Liver (tissue), 9 donors: ENCODE results near the gene ALAS1. TPM values are rescaled to one million over a fixed set of nuclear protein-coding genes. Genes with fewer than 3 reads are reported as not detected.

Experiments
- DNase-seq: peaks from one replicate; pipeline ENCODE4 v3.0.0-alpha.2; 2017; ENCODE audit warnings: low spot score
- H3K27ac ChIP-seq, 2 donors: one replicate each; pipeline ENCODE4 v1.7.0; 2013; ENCODE audit warnings: inconsistent platforms in 2 of 2, low read length in 2 of 2, control low read depth in 1 of 2, low read depth in 1 of 2, mild to moderate bottlenecking in 1 of 2
- H3K27me3 ChIP-seq, 4 donors: one replicate each; pipeline versions ENCODE4 v1.6.1 to v1.7.0; 2013; ENCODE audit warnings: low read length in 3 of 4, inconsistent platforms in 1 of 4, mild to moderate bottlenecking in 1 of 4, moderate library complexity in 1 of 4; ENCODE audit not compliant: control insufficient read depth in 4 of 4, insufficient read depth in 4 of 4
- H3K36me3 ChIP-seq, 4 donors: one replicate each; pipeline versions ENCODE4 v1.6.1 to v1.7.0; 2013; ENCODE audit warnings: low read length in 3 of 4, mild to moderate bottlenecking in 3 of 4, low read depth in 1 of 4, moderate library complexity in 1 of 4; ENCODE audit not compliant: control insufficient read depth in 4 of 4, insufficient read depth in 3 of 4
- H3K4me1 ChIP-seq, 4 donors: one replicate each; pipeline versions ENCODE4 v1.6.1 to v1.7.0; 2013; ENCODE audit warnings: low read length in 3 of 4, mild to moderate bottlenecking in 3 of 4, moderate library complexity in 1 of 4; ENCODE audit not compliant: control insufficient read depth in 4 of 4, insufficient read depth in 4 of 4
- H3K4me3 ChIP-seq, 3 donors: one replicate each; pipeline versions ENCODE4 v1.6.1 to v1.7.0; 2013; ENCODE audit warnings: low read length in 3 of 3, control low read depth in 1 of 3, low read depth in 1 of 3, mild to moderate bottlenecking in 1 of 3
- H3K9ac ChIP-seq, 2 donors: one replicate each; pipeline ENCODE4 v1.7.0; 2013; ENCODE audit warnings: low read length in 2 of 2, mild to moderate bottlenecking in 2 of 2, moderate library complexity in 2 of 2, control low read depth in 1 of 2, low read depth in 1 of 2
- H3K9me3 ChIP-seq, 4 donors: one replicate each; pipeline versions ENCODE4 v1.6.1 to v1.7.0; 2013; ENCODE audit warnings: low read length in 3 of 4; ENCODE audit not compliant: control insufficient read depth in 4 of 4
- EGR1 ChIP-seq, 2 donors: IDR thresholded peaks; 2 replicates each; pipeline ENCODE4 v1.6.1; 2016 to 2018; ENCODE audit warnings: antibody characterized with exemption in 2 of 2, low read depth in 2 of 2
- FOXA1 ChIP-seq: IDR thresholded peaks from 2 replicates; pipeline ENCODE4 v1.6.1; 2016; ENCODE audit warnings: antibody characterized with exemption
- FOXA2 ChIP-seq: IDR thresholded peaks from 2 replicates; pipeline ENCODE4 v1.6.1; 2016; ENCODE audit warnings: antibody characterized with exemption
- GABPA ChIP-seq, 2 donors: IDR thresholded peaks in 1 of 2; conservative IDR thresholded peaks in 1 of 2; 2 replicates each; pipeline ENCODE4 v1.6.1; 2016; ENCODE audit warnings: antibody characterized with exemption in 2 of 2, mild to moderate bottlenecking in 1 of 2, moderate library complexity in 1 of 2
- HNF4A ChIP-seq, 2 donors: conservative IDR thresholded peaks; 2 replicates each; pipeline ENCODE4 v1.6.1; 2016; ENCODE audit warnings: antibody characterized with exemption in 2 of 2, mild to moderate bottlenecking in 2 of 2
- HNF4G ChIP-seq: IDR thresholded peaks from 2 replicates; pipeline ENCODE4 v1.6.1; 2016; ENCODE audit warnings: antibody characterized with exemption
- JUND ChIP-seq, 2 donors: IDR thresholded peaks; 2 replicates each; pipeline ENCODE4 v1.6.1; 2016; ENCODE audit warnings: antibody characterized with exemption in 2 of 2
- RAD21 ChIP-seq, 2 donors: IDR thresholded peaks; 2 replicates each; pipeline ENCODE4 v1.6.1; 2016; ENCODE audit warnings: antibody characterized with exemption in 2 of 2, mild to moderate bottlenecking in 2 of 2
- RXRA ChIP-seq, 2 donors: IDR thresholded peaks; 2 replicates each; pipeline ENCODE4 v1.6.1; 2017 to 2018; ENCODE audit warnings: antibody characterized with exemption in 2 of 2, mild to moderate bottlenecking in 1 of 2
- SP1 ChIP-seq: IDR thresholded peaks from 2 replicates; pipeline ENCODE4 v1.6.1; 2018; ENCODE audit warnings: antibody characterized with exemption, mild to moderate bottlenecking
- TAF1 ChIP-seq: conservative IDR thresholded peaks from 2 replicates; pipeline ENCODE4 v1.6.1; 2016; ENCODE audit warnings: antibody characterized with exemption, mild to moderate bottlenecking
- YY1 ChIP-seq: IDR thresholded peaks from 2 replicates; pipeline ENCODE4 v1.6.1; 2016; ENCODE audit warnings: antibody characterized with exemption, mild to moderate bottlenecking
- WGBS: extraction: QIAGEN DNeasy Blood & Tissue Kit; methylation state at CpG from one replicate; pipeline ENCODE4 v1.1.7; 2013; 5-methylcytosine and 5-hydroxymethylcytosine counted together
- polyA plus RNA-seq, 2 donors: library from polyadenylated mRNA; stranded (reverse) in 1 of 2; unstranded in 1 of 2; fragments of 200-250 nt in 1 of 2; fragments of >200 nt in 1 of 2; fragmentation: Nextera tagmentation in 1 of 2; extraction: Ambion mirVana in 1 of 2; gene quantifications; one replicate each; pipeline versions ENCODE4 v1.2.1 to v1.2.3, GENCODE V29; 2013 to 2015
- total RNA-seq, 2 donors: library from RNA; depleted of rRNA; stranded (reverse); fragments of >200 nt; gene quantifications; one replicate each; pipeline ENCODE4 v1.2.3, GENCODE V29; 2014
- TF ChIP-seq, protein P1 (sequence below): IDR thresholded peaks from 2 replicates; pipeline ENCODE4 v1.6.1; 2016; ENCODE audit warnings: antibody characterized with exemption
- TF ChIP-seq, protein P2 (sequence below): IDR thresholded peaks from 2 replicates; pipeline ENCODE4 v1.6.1; 2016; ENCODE audit warnings: antibody characterized with exemption, mild to moderate bottlenecking
- TF ChIP-seq, protein P3 (sequence below): IDR thresholded peaks from 2 replicates; pipeline ENCODE4 v1.6.1; 2016; ENCODE audit warnings: antibody characterized with exemption
- TF ChIP-seq, protein P4 (sequence below): IDR thresholded peaks from 2 replicates; pipeline ENCODE4 v1.6.1; 2016; ENCODE audit warnings: antibody characterized with exemption
- TF ChIP-seq, protein P5 (sequence below): fragments of 150-350 bp; IDR thresholded peaks from 2 replicates; pipeline ENCODE4 v1.5.1; 2017; ENCODE audit warnings: improper control_type of control experiment, low read depth, low read length; ENCODE audit not compliant: missing input control
- donor health status: healthy.
- donor health status: healthy.
- donor health status: healthy.
- donor health status: healthy.
- donor health status: healthy.

The ALAS1 gene
- total and polyA plus RNA-seq, 4 donors = 32.3 to 421 (median 137) TPM

DNA sequence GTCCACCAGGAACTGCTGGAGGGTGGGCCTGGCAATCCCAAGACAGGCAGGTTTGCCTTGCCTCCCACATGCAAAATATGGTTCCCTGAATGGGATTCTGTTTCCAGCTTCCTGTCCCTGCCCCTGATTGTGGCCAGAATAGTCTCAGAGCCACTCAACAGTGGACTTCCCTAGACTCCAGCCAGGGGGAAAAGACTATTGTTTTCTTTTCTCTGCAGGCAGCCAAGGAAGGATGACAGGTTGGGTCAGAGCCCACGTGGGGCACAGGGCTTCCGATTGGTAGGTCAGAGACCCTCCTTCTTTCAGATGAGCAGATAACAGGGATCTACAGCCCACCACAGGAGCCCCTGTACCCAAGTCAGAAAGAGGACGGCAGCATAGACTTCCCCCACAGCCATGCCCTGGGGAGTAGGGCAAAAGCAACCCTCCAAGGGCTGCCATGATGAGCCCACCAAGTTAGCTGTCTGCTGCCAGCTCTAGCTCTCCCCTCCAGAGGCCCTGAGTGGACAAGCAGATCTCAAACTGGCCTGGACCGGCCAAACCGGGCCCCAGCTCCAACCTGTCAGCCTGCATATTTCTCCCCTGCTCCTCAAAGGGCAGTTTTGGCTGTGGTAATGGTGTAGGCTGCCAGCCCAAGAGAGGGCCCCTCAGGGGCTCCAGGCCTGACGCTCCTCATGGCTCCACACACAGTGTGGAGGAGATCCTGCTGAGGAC, 21.1 kb downstream of the ALAS1 start:
- TF ChIP-seq, protein P1, sequence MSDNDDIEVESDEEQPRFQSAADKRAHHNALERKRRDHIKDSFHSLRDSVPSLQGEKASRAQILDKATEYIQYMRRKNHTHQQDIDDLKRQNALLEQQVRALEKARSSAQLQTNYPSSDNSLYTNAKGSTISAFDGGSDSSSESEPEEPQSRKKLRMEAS = no peak
- TF ChIP-seq RXRA (IDR thresholded peaks at IDR 0.05) (no peak), FOXA1 (no peak), HNF4A (conservative IDR thresholded peaks at IDR 0.05) (no peak), GABPA (IDR thresholded peaks at IDR 0.05 in 1 of 2, conservative IDR thresholded peaks at IDR 0.05 in 1 of 2) (no peak), EGR1 (IDR thresholded peaks at IDR 0.05; ENCODE audit: low read depth in 2 of 2) (no peak), JUND (IDR thresholded peaks at IDR 0.05) (no peak), HNF4G (no peak), YY1 (no peak), SP1 (no peak), TAF1 (no peak), FOXA2 (no peak), RAD21 (IDR thresholded peaks at IDR 0.05) (no peak)
- TF ChIP-seq, protein P2, sequence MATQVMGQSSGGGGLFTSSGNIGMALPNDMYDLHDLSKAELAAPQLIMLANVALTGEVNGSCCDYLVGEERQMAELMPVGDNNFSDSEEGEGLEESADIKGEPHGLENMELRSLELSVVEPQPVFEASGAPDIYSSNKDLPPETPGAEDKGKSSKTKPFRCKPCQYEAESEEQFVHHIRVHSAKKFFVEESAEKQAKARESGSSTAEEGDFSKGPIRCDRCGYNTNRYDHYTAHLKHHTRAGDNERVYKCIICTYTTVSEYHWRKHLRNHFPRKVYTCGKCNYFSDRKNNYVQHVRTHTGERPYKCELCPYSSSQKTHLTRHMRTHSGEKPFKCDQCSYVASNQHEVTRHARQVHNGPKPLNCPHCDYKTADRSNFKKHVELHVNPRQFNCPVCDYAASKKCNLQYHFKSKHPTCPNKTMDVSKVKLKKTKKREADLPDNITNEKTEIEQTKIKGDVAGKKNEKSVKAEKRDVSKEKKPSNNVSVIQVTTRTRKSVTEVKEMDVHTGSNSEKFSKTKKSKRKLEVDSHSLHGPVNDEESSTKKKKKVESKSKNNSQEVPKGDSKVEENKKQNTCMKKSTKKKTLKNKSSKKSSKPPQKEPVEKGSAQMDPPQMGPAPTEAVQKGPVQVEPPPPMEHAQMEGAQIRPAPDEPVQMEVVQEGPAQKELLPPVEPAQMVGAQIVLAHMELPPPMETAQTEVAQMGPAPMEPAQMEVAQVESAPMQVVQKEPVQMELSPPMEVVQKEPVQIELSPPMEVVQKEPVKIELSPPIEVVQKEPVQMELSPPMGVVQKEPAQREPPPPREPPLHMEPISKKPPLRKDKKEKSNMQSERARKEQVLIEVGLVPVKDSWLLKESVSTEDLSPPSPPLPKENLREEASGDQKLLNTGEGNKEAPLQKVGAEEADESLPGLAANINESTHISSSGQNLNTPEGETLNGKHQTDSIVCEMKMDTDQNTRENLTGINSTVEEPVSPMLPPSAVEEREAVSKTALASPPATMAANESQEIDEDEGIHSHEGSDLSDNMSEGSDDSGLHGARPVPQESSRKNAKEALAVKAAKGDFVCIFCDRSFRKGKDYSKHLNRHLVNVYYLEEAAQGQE = no peak
- TF ChIP-seq, protein P3, sequence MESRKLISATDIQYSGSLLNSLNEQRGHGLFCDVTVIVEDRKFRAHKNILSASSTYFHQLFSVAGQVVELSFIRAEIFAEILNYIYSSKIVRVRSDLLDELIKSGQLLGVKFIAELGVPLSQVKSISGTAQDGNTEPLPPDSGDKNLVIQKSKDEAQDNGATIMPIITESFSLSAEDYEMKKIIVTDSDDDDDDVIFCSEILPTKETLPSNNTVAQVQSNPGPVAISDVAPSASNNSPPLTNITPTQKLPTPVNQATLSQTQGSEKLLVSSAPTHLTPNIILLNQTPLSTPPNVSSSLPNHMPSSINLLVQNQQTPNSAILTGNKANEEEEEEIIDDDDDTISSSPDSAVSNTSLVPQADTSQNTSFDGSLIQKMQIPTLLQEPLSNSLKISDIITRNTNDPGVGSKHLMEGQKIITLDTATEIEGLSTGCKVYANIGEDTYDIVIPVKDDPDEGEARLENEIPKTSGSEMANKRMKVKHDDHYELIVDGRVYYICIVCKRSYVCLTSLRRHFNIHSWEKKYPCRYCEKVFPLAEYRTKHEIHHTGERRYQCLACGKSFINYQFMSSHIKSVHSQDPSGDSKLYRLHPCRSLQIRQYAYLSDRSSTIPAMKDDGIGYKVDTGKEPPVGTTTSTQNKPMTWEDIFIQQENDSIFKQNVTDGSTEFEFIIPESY = no peak
- TF ChIP-seq, protein P4, sequence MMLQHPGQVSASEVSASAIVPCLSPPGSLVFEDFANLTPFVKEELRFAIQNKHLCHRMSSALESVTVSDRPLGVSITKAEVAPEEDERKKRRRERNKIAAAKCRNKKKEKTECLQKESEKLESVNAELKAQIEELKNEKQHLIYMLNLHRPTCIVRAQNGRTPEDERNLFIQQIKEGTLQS = no peak
- TF ChIP-seq, protein P5, sequence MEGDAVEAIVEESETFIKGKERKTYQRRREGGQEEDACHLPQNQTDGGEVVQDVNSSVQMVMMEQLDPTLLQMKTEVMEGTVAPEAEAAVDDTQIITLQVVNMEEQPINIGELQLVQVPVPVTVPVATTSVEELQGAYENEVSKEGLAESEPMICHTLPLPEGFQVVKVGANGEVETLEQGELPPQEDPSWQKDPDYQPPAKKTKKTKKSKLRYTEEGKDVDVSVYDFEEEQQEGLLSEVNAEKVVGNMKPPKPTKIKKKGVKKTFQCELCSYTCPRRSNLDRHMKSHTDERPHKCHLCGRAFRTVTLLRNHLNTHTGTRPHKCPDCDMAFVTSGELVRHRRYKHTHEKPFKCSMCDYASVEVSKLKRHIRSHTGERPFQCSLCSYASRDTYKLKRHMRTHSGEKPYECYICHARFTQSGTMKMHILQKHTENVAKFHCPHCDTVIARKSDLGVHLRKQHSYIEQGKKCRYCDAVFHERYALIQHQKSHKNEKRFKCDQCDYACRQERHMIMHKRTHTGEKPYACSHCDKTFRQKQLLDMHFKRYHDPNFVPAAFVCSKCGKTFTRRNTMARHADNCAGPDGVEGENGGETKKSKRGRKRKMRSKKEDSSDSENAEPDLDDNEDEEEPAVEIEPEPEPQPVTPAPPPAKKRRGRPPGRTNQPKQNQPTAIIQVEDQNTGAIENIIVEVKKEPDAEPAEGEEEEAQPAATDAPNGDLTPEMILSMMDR = no peak
- Histone ChIP-seq H3K9me3 (no peaks in the 10 kb centered on the region), H3K4me1 (peaks cover 0 to 29% (median 15%) of the 10 kb centered on the region in 4 donors), H3K27ac (peak overlapping the region in 1 of 2 donors; percentile 4), H3K9ac (no peak overlapping the region), H3K27me3 (no peaks in the 10 kb centered on the region), H3K36me3 (peaks cover 6 to 18% (median 15%) of the 10 kb centered on the region in 4 donors), H3K4me3 (no peak overlapping the region)
- no peak for DNase-seq
- 86% methylated on average over 6 of the region's 6 CpGs for WGBS
